GM12878 (cell line): ENCODE measurements around the gene MEGF11.

Experiments used
- CREB1 ChIP-seq: IDR thresholded peaks from 2 replicates; pipeline ENCODE4 v1.6.1; 2012; ENCODE audit warnings: low read depth, mild to moderate bottlenecking, inconsistent platforms
- CTCF ChIP-seq, 3 experiments: IDR thresholded peaks in 2 of 3; conservative IDR thresholded peaks in 1 of 3; 2 replicates each; pipeline ENCODE4 v1.5.1; 2011; ENCODE audit warnings: low read depth in 3 of 3, low read length in 3 of 3, mild to moderate bottlenecking in 3 of 3, control low read depth in 2 of 3, moderate library complexity in 2 of 3, inconsistent platforms in 1 of 3, mixed read lengths in 1 of 3; ENCODE audit not compliant: control insufficient read depth in 2 of 3, insufficient read depth in 1 of 3; ENCODE audit errors: extremely low read depth in 1 of 3
- FOS ChIP-seq: IDR thresholded peaks from 3 replicates; pipeline ENCODE4 v1.6.1; 2011; ENCODE audit warnings: borderline replicate concordance; ENCODE audit not compliant: insufficient read length; ENCODE audit errors: extremely low read depth
- KLF5 ChIP-seq: fragments of 450-650 bp; IDR thresholded peaks from 2 replicates; pipeline ENCODE4 v1.6.1; 2014; ENCODE audit warnings: mild to moderate bottlenecking; ENCODE audit not compliant: partially characterized antibody
- MTA3 ChIP-seq: IDR thresholded peaks from 2 replicates; pipeline ENCODE4 v1.6.1; 2012; ENCODE audit warnings: low read length, inconsistent platforms, borderline replicate concordance
- MYC ChIP-seq: IDR thresholded peaks from 2 replicates; pipeline ENCODE4 v1.6.1; 2011; ENCODE audit warnings: mild to moderate bottlenecking, low read length, moderate library complexity, inconsistent platforms; ENCODE audit not compliant: insufficient read depth, insufficient replicate concordance, insufficient read length, severe bottlenecking
- NFYA ChIP-seq: IDR thresholded peaks from 2 replicates; pipeline ENCODE4 v1.6.1; 2011; ENCODE audit warnings: low read depth, mild to moderate bottlenecking, low read length, improper control_type of control experiment, borderline replicate concordance
- NFYB ChIP-seq: IDR thresholded peaks from 2 replicates; pipeline ENCODE4 v1.6.1; 2011; ENCODE audit warnings: low read depth, mild to moderate bottlenecking, low read length, improper control_type of control experiment, moderate library complexity; ENCODE audit not compliant: insufficient read depth
- POLR2AphosphoS5 ChIP-seq: IDR thresholded peaks from 2 replicates; pipeline ENCODE4 v1.6.1; 2011; ENCODE audit warnings: mild to moderate bottlenecking, low read length, inconsistent platforms
- SP1 ChIP-seq: IDR thresholded peaks from one replicate; pipeline ENCODE4 v1.6.1; 2011; ENCODE audit warnings: low read depth, low read length

GRCh38 chr15:66236806-66237375, 16.7 kb downstream of the MEGF11 start:
- TF ChIP-seq CTCF (IDR thresholded peaks at IDR 0.05 in 2 of 3, conservative IDR thresholded peaks at IDR 0.05 in 1 of 3; ENCODE audit: control insufficient read depth in 2 of 3, extremely low read depth in 1 of 3, insufficient read depth in 1 of 3, low read depth in 3 of 3, low read length in 3 of 3) (no peak), FOS (no peak), KLF5 (no peak), SP1 (no peak), POLR2AphosphoS5 (no peak), MYC (no peak), NFYA (no peak), MTA3 (no peak), NFYB (no peak), CREB1 (no peak)
